Measurements from ENCODE around the gene TMEM88.

TMEM88 gene

DNA sequence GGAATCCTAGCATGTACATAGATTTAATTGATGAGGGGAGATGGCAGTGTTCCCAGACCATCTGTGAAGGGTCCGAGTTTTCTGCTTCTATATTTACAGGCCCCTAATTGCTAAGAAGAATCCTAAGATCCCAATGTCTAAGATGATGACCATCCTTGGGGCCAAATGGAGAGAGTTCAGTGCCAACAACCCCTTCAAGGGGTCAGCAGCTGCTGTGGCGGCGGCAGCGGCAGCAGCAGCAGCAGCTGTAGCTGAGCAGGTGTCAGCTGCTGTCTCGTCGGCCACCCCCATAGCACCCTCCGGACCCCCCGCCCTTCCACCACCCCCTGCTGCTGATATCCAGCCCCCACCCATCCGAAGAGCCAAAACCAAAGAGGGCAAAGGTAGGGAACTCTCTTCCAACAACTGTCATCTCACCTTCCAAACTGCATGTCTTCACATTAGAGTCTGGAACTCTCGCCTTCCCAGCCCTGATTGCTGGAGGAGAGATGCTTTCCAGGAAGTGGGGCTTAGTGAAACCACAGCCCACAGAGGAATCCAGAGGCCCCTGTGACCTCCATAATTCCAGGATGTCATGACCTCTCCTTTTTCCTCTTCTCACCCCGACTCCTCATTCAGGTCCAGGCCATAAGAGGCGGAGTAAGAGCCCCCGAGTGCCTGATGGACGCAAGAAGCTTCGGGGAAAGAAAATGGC lies 38.5 kb downstream of the TMEM88 start:
- no peak overlapping the region for H3K4me3 Mint-ChIP-seq
- H3K36me3 Mint-ChIP-seq = peaks cover 15% of the 10 kb centered on the region
- peaks cover 12% of the 10 kb centered on the region for H3K4me1 Mint-ChIP-seq (ENCODE audit: low read depth)
- H3K27ac Mint-ChIP-seq = peak overlapping the region; percentile 28
- H3K9me3 Mint-ChIP-seq (ENCODE audit: low read depth) = no peaks in the 10 kb centered on the region
- H3K27me3 Mint-ChIP-seq = no peaks in the 10 kb centered on the region

DNA sequence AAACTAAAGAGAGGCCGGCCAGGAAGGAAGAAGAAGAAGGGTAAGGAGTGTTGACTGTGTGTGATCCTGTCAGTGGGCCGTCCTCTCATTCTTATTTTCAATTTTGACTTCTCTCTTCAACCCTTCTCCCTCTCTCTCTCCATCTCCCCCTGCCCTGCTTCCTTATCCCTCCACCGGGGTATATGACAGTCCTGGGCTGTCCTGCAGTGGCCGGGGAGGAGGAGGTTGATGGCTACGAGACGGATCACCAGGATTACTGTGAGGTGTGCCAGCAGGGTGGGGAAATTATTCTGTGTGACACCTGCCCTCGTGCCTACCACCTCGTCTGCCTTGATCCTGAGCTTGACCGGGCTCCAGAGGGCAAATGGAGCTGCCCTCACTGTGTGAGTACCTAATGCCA lies 39.4 kb downstream of the TMEM88 start:
- peaks cover 15% of the 10 kb centered on the region for H3K36me3 Mint-ChIP-seq

DNA sequence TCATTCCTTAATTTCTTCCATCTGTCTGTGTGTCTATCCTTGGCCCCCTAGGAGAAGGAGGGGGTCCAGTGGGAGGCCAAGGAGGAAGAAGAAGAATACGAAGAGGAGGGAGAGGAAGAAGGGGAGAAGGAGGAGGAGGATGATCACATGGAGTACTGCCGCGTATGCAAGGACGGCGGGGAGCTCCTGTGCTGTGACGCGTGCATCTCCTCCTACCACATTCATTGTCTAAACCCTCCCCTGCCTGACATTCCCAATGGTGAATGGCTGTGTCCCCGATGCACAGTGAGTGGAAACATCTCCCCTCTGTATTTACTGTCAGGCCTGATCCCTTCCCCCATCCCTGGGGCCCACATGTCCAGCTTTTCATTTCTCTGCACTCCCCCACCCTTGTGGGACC lies 40.0 kb downstream of the TMEM88 start:
- H3K4me1 Mint-ChIP-seq (ENCODE audit: low read depth) = peaks cover 12% of the 10 kb centered on the region
- no peaks in the 10 kb centered on the region for H3K9me3 Mint-ChIP-seq (ENCODE audit: low read depth)
- H3K36me3 Mint-ChIP-seq = peaks cover 16% of the 10 kb centered on the region
- H3K27me3 Mint-ChIP-seq = no peaks in the 10 kb centered on the region
- peak overlapping the region; percentile 76 for H3K27ac Mint-ChIP-seq
- no peak overlapping the region for H3K4me3 Mint-ChIP-seq

More for the DNA sequence above, 39.4 kb downstream of the TMEM88 start:
- Mint-ChIP-seq H3K27me3 (no peaks in the 10 kb centered on the region), H3K4me1 (ENCODE audit: low read depth) (peaks cover 12% of the 10 kb centered on the region), H3K9me3 (ENCODE audit: low read depth) (no peaks in the 10 kb centered on the region), H3K27ac (peak overlapping the region; percentile 76), H3K4me3 (no peak overlapping the region)

DNA sequence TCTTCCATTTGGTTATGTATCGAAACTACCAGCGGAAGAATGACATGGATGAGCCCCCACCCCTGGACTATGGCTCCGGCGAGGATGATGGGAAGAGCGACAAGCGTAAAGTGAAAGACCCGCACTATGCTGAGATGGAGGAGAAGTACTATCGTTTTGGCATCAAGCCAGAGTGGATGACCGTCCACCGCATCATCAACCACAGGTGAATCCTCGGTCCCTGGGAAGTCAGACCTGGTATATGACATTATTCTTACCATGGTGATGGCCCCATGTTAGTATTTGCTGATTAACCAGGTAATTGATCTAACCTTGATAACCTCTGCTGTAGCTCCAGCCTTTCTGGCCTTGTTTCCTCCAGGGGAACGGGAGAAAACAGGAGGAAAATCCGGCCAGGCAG lies 42.2 kb downstream of the TMEM88 start:
- Mint-ChIP-seq H3K36me3 (peaks cover 21% of the 10 kb centered on the region), H3K27me3 (no peaks in the 10 kb centered on the region), H3K4me3 (no peak overlapping the region), H3K4me1 (ENCODE audit: low read depth) (peaks cover 7% of the 10 kb centered on the region), H3K9me3 (ENCODE audit: low read depth) (no peaks in the 10 kb centered on the region), H3K27ac (peak overlapping the region; percentile 47)

DNA sequence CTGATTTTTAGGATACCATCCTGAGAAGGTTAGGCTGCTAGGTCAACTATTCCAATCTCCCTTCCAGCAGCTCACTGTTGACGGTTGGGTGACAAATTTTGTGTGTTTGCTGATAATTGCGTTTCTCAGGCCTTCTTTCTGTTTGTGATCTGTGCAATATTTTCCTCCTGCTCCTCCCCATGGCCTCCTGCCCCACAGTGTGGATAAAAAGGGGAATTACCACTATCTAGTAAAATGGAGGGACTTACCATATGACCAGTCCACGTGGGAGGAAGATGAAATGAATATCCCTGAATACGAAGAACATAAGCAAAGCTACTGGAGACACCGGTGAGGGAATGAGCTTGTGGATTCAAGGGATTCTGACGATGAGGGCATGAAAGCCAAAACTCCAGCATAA lies 42.9 kb downstream of the TMEM88 start:
- Mint-ChIP-seq H3K27ac (peak overlapping the region; percentile 47), H3K4me1 (ENCODE audit: low read depth) (peaks cover 6% of the 10 kb centered on the region), H3K4me3 (no peak overlapping the region), H3K9me3 (ENCODE audit: low read depth) (no peaks in the 10 kb centered on the region), H3K36me3 (peaks cover 20% of the 10 kb centered on the region), H3K27me3 (no peaks in the 10 kb centered on the region)

DNA sequence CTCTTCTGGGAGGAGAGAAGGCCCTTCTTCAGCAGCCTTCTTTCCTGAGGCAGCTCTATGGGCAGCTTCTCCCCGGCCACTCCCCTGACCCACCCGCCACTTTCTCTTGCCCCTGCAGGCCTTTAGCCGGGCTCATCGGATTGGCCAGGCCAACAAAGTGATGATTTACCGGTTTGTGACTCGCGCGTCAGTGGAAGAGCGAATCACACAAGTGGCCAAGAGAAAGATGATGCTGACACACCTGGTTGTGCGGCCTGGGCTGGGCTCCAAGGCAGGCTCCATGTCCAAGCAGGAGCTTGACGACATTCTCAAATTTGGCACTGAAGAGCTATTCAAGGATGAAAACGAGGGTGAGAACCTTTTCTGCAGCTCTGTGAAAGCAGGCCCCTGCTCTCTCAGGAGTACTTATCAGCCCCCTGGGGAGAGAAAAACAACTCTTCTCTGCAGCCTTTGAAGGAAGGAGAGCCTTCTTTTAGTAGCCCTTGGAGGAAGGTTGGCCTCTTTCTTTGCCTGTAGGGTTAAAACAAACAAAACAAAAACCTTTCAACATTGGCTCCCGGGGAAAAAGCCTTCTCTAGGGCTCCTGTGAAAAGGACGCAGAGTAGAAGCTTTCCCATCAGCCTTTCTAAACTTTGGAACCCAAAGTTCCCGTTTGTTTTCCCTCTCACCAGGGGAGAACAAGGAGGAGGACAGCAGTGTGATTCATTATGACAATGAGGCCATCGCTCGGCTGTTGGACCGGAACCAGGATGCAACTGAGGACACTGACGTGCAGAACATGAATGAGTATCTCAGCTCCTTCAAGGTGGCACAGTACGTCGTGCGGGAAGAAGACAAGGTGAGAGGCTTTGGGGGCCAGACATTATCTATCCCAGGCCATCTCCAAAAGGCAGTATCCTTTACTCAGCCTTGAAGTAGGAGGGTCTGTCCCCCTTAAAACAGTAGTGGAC lies 48.6 kb downstream of the TMEM88 start:
- H3K27ac Mint-ChIP-seq = peak overlapping the region; percentile 55

More for the DNA sequence above, 48.6 kb downstream of the TMEM88 start:
- no peak overlapping the region for H3K4me3 Mint-ChIP-seq
- H3K4me1 Mint-ChIP-seq (ENCODE audit: low read depth) = no peaks in the 10 kb centered on the region
- H3K9me3 Mint-ChIP-seq (ENCODE audit: low read depth) = no peaks in the 10 kb centered on the region
- H3K27me3 Mint-ChIP-seq = no peaks in the 10 kb centered on the region
- peaks cover 12% of the 10 kb centered on the region for H3K36me3 Mint-ChIP-seq
